ENCODE data around the gene SBF2. TPM values are rescaled to one million over a fixed set of nuclear protein-coding genes. Genes with fewer than 3 reads are reported as not detected.

Gene SBF2
- total RNA-seq, 1 donor from 2014 or later = 21.1 TPM

DNA sequence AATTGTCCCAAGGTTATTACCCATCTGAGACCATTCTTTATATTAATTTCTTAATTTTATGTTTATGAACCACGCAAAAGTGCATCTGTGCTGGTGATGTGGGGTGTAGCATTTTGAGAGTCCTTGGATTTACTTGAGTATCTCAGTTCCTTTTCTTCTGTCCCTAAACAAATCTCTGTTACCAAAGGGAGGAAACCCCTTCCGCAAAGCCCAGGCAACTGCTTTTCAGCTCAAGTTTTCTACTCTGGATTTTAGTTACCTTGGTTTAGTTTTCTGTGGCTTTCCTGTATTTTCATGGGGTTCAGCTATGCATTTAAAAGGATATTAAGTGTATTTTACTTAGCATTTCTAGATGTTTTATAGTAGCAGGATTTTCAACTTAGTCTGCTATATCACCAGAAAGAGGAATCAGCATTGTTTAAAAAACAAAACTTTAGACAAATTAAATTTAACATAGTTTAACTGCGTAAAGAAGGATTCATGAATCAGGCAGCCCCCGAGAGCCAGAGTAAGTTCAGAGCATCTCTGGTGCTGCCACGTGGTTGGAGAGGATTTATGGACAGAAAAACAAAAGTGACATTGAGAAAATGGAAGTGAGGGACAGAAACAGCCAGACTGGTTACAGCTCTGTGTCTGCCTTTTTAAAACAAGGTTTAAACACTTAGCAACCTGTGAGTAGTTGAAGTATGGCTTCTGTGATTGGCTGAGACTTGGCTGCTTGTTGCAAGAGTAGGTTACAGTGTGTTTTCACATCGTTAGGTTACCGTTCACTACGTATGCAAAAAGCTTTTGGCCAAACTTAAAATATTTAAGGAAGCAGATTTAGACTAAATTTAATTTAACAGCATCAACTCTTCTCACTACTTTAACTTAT lies 20.4 kb upstream of the SBF2 start:
- no peak for DNase-seq (ENCODE audit: low read depth)
- H3K27me3 ChIP-seq (ENCODE audit: control insufficient read depth, insufficient read depth, low read length) = no peaks in the 10 kb centered on the region
- TF ChIP-seq, protein P1, sequence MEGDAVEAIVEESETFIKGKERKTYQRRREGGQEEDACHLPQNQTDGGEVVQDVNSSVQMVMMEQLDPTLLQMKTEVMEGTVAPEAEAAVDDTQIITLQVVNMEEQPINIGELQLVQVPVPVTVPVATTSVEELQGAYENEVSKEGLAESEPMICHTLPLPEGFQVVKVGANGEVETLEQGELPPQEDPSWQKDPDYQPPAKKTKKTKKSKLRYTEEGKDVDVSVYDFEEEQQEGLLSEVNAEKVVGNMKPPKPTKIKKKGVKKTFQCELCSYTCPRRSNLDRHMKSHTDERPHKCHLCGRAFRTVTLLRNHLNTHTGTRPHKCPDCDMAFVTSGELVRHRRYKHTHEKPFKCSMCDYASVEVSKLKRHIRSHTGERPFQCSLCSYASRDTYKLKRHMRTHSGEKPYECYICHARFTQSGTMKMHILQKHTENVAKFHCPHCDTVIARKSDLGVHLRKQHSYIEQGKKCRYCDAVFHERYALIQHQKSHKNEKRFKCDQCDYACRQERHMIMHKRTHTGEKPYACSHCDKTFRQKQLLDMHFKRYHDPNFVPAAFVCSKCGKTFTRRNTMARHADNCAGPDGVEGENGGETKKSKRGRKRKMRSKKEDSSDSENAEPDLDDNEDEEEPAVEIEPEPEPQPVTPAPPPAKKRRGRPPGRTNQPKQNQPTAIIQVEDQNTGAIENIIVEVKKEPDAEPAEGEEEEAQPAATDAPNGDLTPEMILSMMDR (IDR thresholded peaks at IDR 0.05; ENCODE audit: insufficient read depth, low read length, poor library complexity, severe bottlenecking) = no peak

DNA sequence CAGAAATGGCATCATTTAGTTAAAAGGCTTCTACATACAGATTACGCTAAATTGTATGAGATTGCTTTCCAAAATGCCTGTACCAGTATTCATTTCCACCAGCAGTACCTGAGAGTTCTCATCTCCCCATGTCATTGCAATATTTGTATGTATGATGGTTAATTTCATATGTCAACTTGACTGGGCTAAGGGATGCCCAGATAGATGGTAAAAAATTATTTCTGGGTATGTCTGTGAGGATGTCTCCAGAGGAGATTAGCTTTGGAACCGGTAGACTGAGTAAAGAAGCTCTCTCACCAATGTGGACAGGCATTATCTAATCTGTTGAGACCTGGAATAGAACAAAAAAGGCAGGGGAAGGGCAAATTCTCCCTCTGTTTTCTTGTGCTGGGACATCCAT lies 17.8 kb upstream of the SBF2 start:
- Histone ChIP-seq H3K27me3 (ENCODE audit: control insufficient read depth, insufficient read depth, low read length) (no peaks in the 10 kb centered on the region), H3K4me3 (ENCODE audit: low read depth, low read length) (no peak overlapping the region), H3K36me3 (ENCODE audit: control insufficient read depth, insufficient read depth, low read length) (no peaks in the 10 kb centered on the region)
- no peak for DNase-seq (ENCODE audit: low read depth)
- TF ChIP-seq, protein P1 (IDR thresholded peaks at IDR 0.05; ENCODE audit: insufficient read depth, low read length, poor library complexity, severe bottlenecking) = no peak

More for the DNA sequence above, 20.4 kb upstream of the SBF2 start:
- Histone ChIP-seq H3K4me3 (ENCODE audit: low read depth, low read length) (no peak overlapping the region), H3K36me3 (ENCODE audit: control insufficient read depth, insufficient read depth, low read length) (no peaks in the 10 kb centered on the region)

- TF ChIP-seq, protein P1 (IDR thresholded peaks at IDR 0.05; ENCODE audit: insufficient read depth, low read length, poor library complexity, severe bottlenecking) = no peak
- no peak for DNase-seq (ENCODE audit: low read depth)
- no peak overlapping the region for H3K4me3 ChIP-seq (ENCODE audit: low read depth, low read length)
Observed at GRCh38 chr11:10310301-10310841, 16.4 kb upstream of the SBF2 start.

DNA sequence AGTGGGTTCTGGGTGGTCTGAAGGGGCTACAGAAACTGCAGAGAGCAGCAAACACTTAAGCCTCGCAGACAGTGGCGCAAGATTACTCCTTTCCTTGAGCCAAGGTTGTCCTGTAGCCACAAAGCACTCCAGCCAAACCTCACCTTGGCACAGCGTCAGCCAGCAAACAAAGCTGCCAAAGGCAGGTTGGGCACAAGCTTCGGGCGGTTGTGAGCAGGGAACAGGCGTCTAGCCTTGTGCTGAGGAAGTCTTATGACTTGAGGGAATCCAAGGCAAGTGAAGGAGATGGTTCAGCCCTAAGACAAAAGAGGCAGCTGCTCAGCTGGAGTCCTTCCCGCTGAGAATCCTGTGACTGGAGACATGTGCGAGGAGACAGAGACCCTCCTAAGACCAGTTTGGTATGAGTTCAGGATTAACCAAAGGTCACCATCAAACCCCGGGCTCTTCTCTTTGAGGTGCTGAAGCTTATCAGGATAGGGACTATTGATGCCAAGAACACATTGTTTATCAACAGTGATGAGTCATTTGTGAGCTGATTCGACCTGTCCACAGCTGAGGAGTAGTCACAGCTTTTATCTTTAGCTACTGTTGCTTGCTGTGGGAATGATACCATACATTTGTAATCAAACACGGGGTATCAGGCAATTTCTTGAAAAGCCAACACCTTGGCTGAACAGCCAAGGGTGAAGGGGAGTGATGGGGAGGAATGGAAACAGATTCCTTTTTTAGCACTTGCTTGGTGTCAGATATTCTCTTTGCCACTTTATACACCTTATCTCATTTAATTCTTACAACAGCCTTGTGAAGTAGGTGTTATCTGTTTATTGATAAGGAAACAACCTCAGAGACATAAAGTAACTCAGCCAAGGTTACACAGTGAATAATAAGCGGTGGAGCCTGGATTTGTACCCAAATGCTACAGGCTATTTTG lies 15.4 kb upstream of the SBF2 start:
- no peak for DNase-seq (ENCODE audit: low read depth)
- no peak overlapping the region for H3K4me3 ChIP-seq (ENCODE audit: low read depth, low read length)
- TF ChIP-seq, protein P1 (IDR thresholded peaks at IDR 0.05; ENCODE audit: insufficient read depth, low read length, poor library complexity, severe bottlenecking) = no peak
- no peaks in the 10 kb centered on the region for H3K27me3 ChIP-seq (ENCODE audit: control insufficient read depth, insufficient read depth, low read length)
- H3K36me3 ChIP-seq (ENCODE audit: control insufficient read depth, insufficient read depth, low read length) = no peaks in the 10 kb centered on the region

More at GRCh38 chr11:10310301-10310841, 16.4 kb upstream of the SBF2 start:
- no peaks in the 10 kb centered on the region for H3K27me3 ChIP-seq (ENCODE audit: control insufficient read depth, insufficient read depth, low read length)
- H3K36me3 ChIP-seq (ENCODE audit: control insufficient read depth, insufficient read depth, low read length) = no peaks in the 10 kb centered on the region

- no peaks in the 10 kb centered on the region for H3K27me3 ChIP-seq (ENCODE audit: control insufficient read depth, insufficient read depth, low read length)
- H3K4me3 ChIP-seq (ENCODE audit: low read depth, low read length) = peak overlapping the region; percentile 55
- no peaks in the 10 kb centered on the region for H3K36me3 ChIP-seq (ENCODE audit: control insufficient read depth, insufficient read depth, low read length)
- DNase-seq (ENCODE audit: low read depth) = no peak
- TF ChIP-seq, protein P1 (IDR thresholded peaks at IDR 0.05; ENCODE audit: insufficient read depth, low read length, poor library complexity, severe bottlenecking) = no peak
Observed at GRCh38 chr11:10308201-10308954, 14.4 kb upstream of the SBF2 start.
